NCI-H345 treated with DMSO at 0.1 percent for 48 hours (cell line): ENCODE results near the gene PRPF38B.
"Not testable (repeated sequence)": the region's sequence is repeated elsewhere in the genome, so short reads cannot be mapped to it uniquely, and the experiment has no call there.

Source experiments
- DNase-seq: peaks from one replicate; lab custom pipeline; 2025; ENCODE audit not compliant: unreplicated experiment; lab: John Stamatoyannopoulos, UW

PRPF38B gene

DNA sequence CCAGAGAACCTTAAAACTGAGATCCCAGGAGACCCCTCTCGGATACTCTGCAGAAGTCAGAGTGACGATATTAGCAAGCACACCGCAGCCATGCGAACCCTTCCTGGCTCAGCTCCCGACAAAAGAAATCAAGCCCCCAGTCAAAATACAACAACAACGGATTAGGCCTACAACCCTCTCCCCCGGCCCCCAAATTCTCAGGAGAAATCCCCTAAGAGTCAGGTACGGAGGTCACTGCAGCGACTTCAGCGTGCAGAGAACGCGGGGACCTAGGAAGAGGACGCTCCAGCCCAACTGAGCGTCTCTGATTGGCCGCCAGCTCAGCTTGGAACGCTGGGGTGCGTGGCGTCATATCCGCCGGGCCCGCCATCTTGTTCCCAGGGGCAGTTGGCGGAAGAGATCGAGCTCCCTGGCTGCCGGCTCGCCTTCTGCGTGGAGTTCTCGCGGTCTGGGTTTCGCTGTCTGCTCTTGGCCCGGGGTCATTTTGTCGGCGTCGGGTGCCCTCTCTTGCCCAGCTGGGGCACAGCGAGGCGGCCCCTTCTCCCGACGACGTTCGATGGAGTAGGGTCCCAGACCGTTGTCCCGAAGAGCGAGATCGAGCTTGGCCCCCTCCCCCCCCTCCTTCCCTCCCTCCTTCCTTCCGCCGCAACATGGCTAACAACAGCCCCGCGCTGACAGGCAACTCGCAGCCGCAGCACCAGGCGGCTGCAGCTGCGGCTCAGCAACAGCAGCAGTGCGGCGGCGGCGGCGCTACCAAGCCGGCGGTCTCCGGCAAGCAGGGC, at the start of gene PRPF38B:
TSS of gene PRPF38B (plus strand) at position 369 of the 782 bp plus-strand sequence. CDS start at position 651, 282 bp downstream.
- peak; percentile 90 for DNase-seq

- peak; percentile 59 for DNase-seq
Observed at GRCh38 chr1:108643492-108644335, 48.4 kb upstream of the PRPF38B start.

GRCh38 chr1:108644984-108645383, 47.1 kb upstream of the PRPF38B start:
- no peak for DNase-seq

DNA sequence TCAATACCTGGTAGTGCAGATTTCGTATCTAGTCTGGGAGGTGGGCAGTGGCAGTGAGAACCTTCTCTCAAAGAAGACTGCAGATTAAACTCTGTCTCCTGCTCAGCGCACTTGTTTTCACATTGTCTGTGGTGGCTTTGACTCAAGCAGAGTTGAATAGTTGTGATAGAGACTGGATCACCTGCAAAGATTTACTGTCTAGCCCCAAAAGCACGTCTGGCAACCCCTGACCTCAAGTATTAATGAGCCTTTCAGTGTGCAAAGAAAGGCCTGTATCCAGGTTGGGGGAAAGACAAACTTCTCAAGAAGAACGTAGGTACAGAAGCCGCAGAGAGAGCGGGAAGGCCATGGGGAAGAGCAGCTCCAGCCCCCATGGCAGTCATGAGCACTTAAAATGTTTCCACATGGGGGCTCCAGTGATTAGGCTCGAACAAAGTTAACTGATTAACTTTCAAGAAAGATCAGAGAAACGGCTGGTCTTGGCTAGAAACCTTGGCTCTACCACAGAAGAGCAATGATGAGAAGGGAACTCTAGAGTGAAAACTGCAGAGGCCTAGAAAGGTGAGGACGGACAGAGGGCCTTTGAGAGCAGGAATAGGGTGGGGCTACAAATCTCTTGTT, 46.4 kb upstream of the PRPF38B start:
- no peak for DNase-seq

- no peak for DNase-seq
Observed at GRCh38 chr1:108646265-108646647, 45.9 kb upstream of the PRPF38B start.

- no peak for DNase-seq
Observed at GRCh38 chr1:108646648-108647269, 45.4 kb upstream of the PRPF38B start.

- no peak for DNase-seq
Observed at GRCh38 chr1:108653431-108654105, 38.5 kb upstream of the PRPF38B start.

DNA sequence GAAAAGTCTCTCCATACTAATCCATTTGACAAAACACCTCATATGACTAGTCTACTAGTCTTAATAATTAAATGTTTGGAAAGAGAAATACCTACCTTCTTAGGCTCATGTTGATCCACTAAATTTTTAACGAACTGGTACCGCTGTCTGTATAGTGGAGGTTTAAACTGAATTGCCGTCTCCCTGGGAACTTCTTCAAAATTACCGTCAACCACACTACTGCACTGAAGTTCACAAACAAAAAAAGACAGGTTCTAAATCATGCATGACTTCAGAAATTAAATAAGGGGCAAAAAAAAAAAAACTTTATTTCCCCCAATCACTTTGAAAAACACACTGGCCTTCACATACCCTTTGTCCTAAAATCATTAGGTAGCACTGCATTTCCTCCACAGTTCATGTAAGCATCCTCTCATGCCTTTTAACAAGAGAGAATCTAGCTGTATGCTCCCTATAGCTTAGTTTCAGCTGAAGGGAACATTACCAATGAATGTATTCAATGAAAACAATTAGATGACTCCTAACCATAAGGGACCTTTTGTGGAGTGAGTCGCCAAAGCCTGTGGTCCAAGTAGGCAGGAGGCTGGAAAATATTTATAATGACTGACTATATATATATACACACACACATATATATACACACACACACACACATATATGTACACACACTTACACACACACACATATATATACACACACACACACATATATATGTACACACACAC, 34.6 kb upstream of the PRPF38B start:
- no peak for DNase-seq

DNA sequence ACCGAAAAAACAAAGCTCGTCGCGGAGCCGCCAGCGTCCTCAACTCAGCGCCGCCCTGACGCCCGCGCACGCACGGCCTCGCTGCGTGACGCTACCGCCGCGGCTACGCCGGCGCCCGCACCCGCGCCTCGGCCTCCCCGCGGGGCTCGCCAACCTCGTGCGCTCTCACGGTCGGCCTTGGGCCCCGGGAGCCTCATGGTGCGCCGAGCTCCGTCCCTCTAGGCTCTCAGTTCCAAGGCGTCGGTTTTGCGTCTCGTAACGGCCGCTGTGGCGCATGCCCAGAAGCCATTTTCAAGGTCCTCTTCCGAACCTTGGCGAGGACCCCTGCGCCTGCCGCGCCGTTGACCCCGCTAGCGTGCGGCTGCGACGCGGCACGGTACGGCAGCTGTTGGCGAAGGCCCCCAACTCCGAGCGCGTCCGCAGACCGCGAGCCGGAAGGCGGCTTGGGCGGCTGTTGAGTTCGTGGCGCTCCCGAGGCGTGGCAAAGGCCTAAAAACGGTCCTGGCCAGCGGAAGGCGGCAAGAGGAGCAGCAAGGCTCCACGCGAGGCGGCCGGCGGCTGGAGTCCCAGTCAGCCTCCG, 31.0 kb upstream of the PRPF38B start, which contains the start of gene HENMT1:
TSS of gene HENMT1 (minus strand) at position 64 of the 580 bp plus-strand sequence. CDS start 1,209 bp downstream, outside the sequence.
- DNase-seq, result peak; percentile 45

GRCh38 chr1:108663074-108663473, 29.0 kb upstream of the PRPF38B start:
- DNase-seq, result no peak

GRCh38 chr1:108664481-108664880, 27.6 kb upstream of the PRPF38B start:
- DNase-seq, result no peak

DNA sequence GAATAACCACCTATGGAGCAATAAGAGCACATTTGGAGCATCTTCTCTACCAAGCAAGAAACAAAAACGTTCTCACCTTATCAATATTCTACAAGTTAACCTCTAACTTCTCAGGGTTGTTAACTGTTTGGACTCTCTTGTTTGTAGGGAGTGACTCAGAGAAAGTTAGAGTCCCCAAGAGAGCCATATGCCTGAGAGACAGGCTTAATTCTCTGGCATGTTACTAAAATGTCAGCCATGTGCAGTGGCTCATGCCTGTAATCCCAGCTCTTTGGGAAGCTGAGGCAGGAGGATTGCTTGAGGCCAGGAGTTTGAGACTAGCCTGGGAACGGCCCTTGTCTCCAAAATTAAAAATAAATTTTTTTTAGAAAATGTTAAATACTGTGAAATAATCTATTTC, 27.0 kb upstream of the PRPF38B start:
- no peak for DNase-seq

GRCh38 chr1:108665771-108666170, 26.3 kb upstream of the PRPF38B start:
- no peak for DNase-seq

- DNase-seq, result not testable (repeated sequence)
Observed at GRCh38 chr1:108667422-108667821, 24.7 kb upstream of the PRPF38B start.

- no peak for DNase-seq
Observed at GRCh38 chr1:108668777-108669176, 23.3 kb upstream of the PRPF38B start.

DNA sequence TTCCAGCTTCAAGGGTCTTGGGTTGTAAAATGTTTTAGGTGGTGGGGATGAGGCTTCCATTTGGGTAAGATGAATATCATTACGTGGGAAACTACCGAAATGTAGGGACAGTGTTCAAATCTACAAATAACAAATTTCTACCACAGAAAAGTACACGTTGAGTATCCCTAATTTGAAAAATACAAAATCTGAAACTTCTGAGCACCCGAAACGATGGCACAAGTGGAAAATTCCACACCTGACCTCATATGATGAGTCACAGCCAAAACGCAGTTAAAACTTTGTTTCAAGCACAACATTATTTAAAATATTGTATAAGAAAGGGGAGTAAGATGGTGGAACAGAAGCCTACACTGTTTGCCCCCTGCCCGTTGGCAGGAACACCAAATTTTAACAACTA, 22.4 kb upstream of the PRPF38B start:
- DNase-seq, result no peak

- DNase-seq, result no peak
Observed at GRCh38 chr1:108670131-108670773, 21.9 kb upstream of the PRPF38B start.

DNA sequence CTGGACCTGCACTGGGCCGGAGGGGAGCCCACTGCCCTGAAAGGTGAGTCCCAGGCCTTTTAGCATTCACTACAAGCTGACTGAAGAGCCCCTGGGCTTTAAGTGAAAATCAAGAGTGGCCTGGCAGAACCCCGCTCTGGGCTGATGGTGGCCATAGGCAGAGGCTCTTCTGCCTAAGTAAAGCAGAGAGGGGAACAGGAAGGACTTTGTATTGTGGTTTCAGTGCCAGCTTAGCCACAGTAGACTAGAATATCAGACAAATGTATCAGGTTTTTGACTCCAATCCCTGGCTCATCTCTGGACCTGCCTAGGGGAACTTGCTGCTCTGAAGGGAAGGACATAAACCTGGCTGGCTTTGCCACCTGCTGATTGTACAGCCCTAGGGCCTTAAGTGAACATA, 21.0 kb upstream of the PRPF38B start:
- DNase-seq, result no peak

DNA sequence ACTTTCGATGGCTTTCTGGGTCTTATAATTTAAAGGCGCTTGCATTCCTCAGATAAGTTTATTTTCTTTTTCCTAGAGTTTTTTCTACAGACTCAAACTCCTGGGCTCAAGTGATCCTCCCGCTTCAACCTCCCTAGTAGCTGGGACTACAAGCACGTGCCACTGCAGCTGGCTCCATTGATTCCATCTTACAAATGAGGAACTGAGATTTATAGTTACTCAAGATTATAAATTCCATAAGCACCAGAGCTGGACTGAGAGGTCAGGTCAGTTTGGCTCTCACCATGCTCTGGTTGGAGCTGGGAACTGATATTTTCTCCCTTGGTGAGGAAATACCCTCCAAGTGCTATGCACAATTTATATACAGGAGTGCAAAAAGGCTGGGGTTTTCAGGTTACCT, 13.4 kb upstream of the PRPF38B start:
- no peak for DNase-seq
